ENCODE data around the gene RPS21.

Gene RPS21

GRCh38 chr20:62386383-62387218, at the start of gene RPS21:
RPS21 (plus strand) TSS chr20:62387103; CDS start chr20:62387339, 236 bp downstream.
- H3K4me2 ChIP-seq (ENCODE audit: low read length) = peak within 1 kb of the TSS; percentile 79
- H3K27ac ChIP-seq = peak within 1 kb of the TSS; percentile 76
- no peaks in the 10 kb centered on the region for H3K27me3 ChIP-seq (ENCODE audit: control insufficient read depth, insufficient read depth, low read length)
- peak within 1 kb of the TSS; percentile 15 for H3K9ac ChIP-seq
- no peaks in the 10 kb centered on the region for H3K9me3 ChIP-seq (ENCODE audit: control insufficient read depth, low read length)
- H3K79me2 ChIP-seq = peaks cover 14% of the 10 kb centered on the region
- H2AFZ ChIP-seq = peak within 1 kb of the TSS; percentile 63
- TF ChIP-seq CTCF (IDR thresholded peaks at IDR 0.05) = no peak
- H3K36me3 ChIP-seq (ENCODE audit: control insufficient read depth, insufficient read depth, low read length) = no peaks in the 10 kb centered on the region
- peaks cover 10% of the 10 kb centered on the region for H3K4me1 ChIP-seq
- H3K4me3 ChIP-seq (ENCODE audit: low read depth, low read length) = peak within 1 kb of the TSS; percentile 85

GRCh38 chr20:62337558-62338293, 49.2 kb upstream of the RPS21 start:
- H3K79me2 ChIP-seq = peaks cover 3% of the 10 kb centered on the region
- H2AFZ ChIP-seq = no peak overlapping the region
- H3K4me1 ChIP-seq = no peaks in the 10 kb centered on the region
- H3K4me3 ChIP-seq (ENCODE audit: low read depth, low read length) = no peak overlapping the region
- H3K9ac ChIP-seq = no peak overlapping the region
- H3K9me3 ChIP-seq (ENCODE audit: control insufficient read depth, low read length) = no peaks in the 10 kb centered on the region
- H3K27ac ChIP-seq = no peak overlapping the region
- H3K27me3 ChIP-seq (ENCODE audit: control insufficient read depth, insufficient read depth, low read length) = no peaks in the 10 kb centered on the region
- TF ChIP-seq CTCF (IDR thresholded peaks at IDR 0.05) = no peak
- no peak overlapping the region for H3K4me2 ChIP-seq (ENCODE audit: low read length)
- H3K36me3 ChIP-seq (ENCODE audit: control insufficient read depth, insufficient read depth, low read length) = no peaks in the 10 kb centered on the region

GRCh38 chr20:62338294-62338620, 48.6 kb upstream of the RPS21 start:
- H3K4me2 ChIP-seq (ENCODE audit: low read length) = no peak overlapping the region
- no peak overlapping the region for H3K4me3 ChIP-seq (ENCODE audit: low read depth, low read length)
- H3K4me1 ChIP-seq = no peaks in the 10 kb centered on the region
- TF ChIP-seq CTCF (IDR thresholded peaks at IDR 0.05) = no peak
- H3K36me3 ChIP-seq (ENCODE audit: control insufficient read depth, insufficient read depth, low read length) = no peaks in the 10 kb centered on the region
- no peaks in the 10 kb centered on the region for H3K9me3 ChIP-seq (ENCODE audit: control insufficient read depth, low read length)
- H3K9ac ChIP-seq = no peak overlapping the region
- no peaks in the 10 kb centered on the region for H3K27me3 ChIP-seq (ENCODE audit: control insufficient read depth, insufficient read depth, low read length)
- H3K79me2 ChIP-seq = peaks cover 3% of the 10 kb centered on the region
- no peak overlapping the region for H2AFZ ChIP-seq
- no peak overlapping the region for H3K27ac ChIP-seq

GRCh38 chr20:62339647-62340062, 47.2 kb upstream of the RPS21 start:
- Histone ChIP-seq H3K79me2 (peaks cover 3% of the 10 kb centered on the region), H3K9me3 (ENCODE audit: control insufficient read depth, low read length) (no peaks in the 10 kb centered on the region), H3K4me3 (ENCODE audit: low read depth, low read length) (no peak overlapping the region), H3K27me3 (ENCODE audit: control insufficient read depth, insufficient read depth, low read length) (no peaks in the 10 kb centered on the region), H2AFZ (no peak overlapping the region), H3K9ac (no peak overlapping the region), H3K27ac (no peak overlapping the region), H3K4me2 (ENCODE audit: low read length) (no peak overlapping the region), H3K36me3 (ENCODE audit: control insufficient read depth, insufficient read depth, low read length) (no peaks in the 10 kb centered on the region), H3K4me1 (no peaks in the 10 kb centered on the region)
- no peak for TF ChIP-seq CTCF (IDR thresholded peaks at IDR 0.05)

Data from parathyroid adenoma (tissue), 2 donors.